Astrocyte (in vitro differentiated cells and primary cell): ENCODE data around the gene SNX21. TPM values are rescaled to one million over a fixed set of nuclear protein-coding genes. Genes with fewer than 3 reads are reported as not detected.

Experiments
- DNase-seq: peaks from one replicate; pipeline ENCODE4 v3.0.0-alpha.2; 2010; ENCODE audit warnings: low read depth
- FAIRE-seq: peaks from 2 replicates; lab custom pipeline; 2011; peaks lifted over from hg19 to GRCh38; lab: Jason Lieb, UNC
- H2AFZ ChIP-seq: 2 replicates; pipeline ENCODE4 v1.6.0; 2012; ENCODE audit warnings: low read depth, low read length, inconsistent platforms
- H3K27ac ChIP-seq: 2 replicates; pipeline ENCODE4 v1.5.1; 2011; ENCODE audit warnings: low read depth, low read length, inconsistent platforms
- H3K27me3 ChIP-seq: 2 replicates; pipeline ENCODE4 v1.6.0; 2011; ENCODE audit warnings: low read length, inconsistent platforms; ENCODE audit not compliant: insufficient read depth
- H3K36me3 ChIP-seq: 2 replicates; pipeline ENCODE4 v1.5.1; 2011; ENCODE audit warnings: low read length, inconsistent platforms; ENCODE audit not compliant: insufficient read depth
- H3K4me1 ChIP-seq: 2 replicates; pipeline ENCODE4 v1.5.1; 2011; ENCODE audit warnings: low read length, inconsistent platforms; ENCODE audit not compliant: insufficient read depth
- H3K4me2 ChIP-seq: 2 replicates; pipeline ENCODE4 v1.6.0; 2012; ENCODE audit warnings: low read length, inconsistent platforms
- H3K4me3 ChIP-seq: 2 replicates; pipeline ENCODE4 v1.5.1; 2011; ENCODE audit warnings: low read depth, mild to moderate bottlenecking, low read length, inconsistent platforms; ENCODE audit not compliant: insufficient read depth
- H3K79me2 ChIP-seq: 2 replicates; pipeline ENCODE4 v1.6.0; 2012; ENCODE audit warnings: mild to moderate bottlenecking, low read length, inconsistent platforms; ENCODE audit not compliant: insufficient read depth
- H3K9ac ChIP-seq: 2 replicates; pipeline ENCODE4 v1.6.0; 2012; ENCODE audit warnings: mild to moderate bottlenecking, low read length, inconsistent platforms
- H3K9me3 ChIP-seq: 2 replicates; pipeline ENCODE4 v1.5.1; 2012; ENCODE audit warnings: low read depth, mild to moderate bottlenecking, low read length, inconsistent platforms; ENCODE audit not compliant: insufficient read depth
- H4K20me1 ChIP-seq: 2 replicates; pipeline ENCODE4 v1.6.0; 2012; ENCODE audit warnings: low read length, inconsistent platforms; ENCODE audit not compliant: insufficient read depth
- H3K27ac Mint-ChIP-seq: one replicate; pipeline ENCODE4 v1.8.0; 2021; ENCODE audit warnings: mild to moderate bottlenecking, mixed read lengths; ENCODE audit not compliant: unreplicated experiment
- H3K27me3 Mint-ChIP-seq: one replicate; pipeline ENCODE4 v1.8.0; 2021; ENCODE audit warnings: low read depth, mixed read lengths; ENCODE audit not compliant: unreplicated experiment
- H3K36me3 Mint-ChIP-seq: one replicate; pipeline ENCODE4 v1.8.0; 2021; ENCODE audit warnings: low read depth, mixed read lengths; ENCODE audit not compliant: unreplicated experiment
- H3K4me1 Mint-ChIP-seq: one replicate; pipeline ENCODE4 v1.8.0; 2021; ENCODE audit warnings: low read depth, mixed read lengths; ENCODE audit not compliant: unreplicated experiment
- H3K4me3 Mint-ChIP-seq: one replicate; pipeline ENCODE4 v1.8.0; 2021; ENCODE audit warnings: mild to moderate bottlenecking, moderate library complexity, mixed read lengths; ENCODE audit not compliant: unreplicated experiment
- H3K9me3 Mint-ChIP-seq: one replicate; pipeline ENCODE4 v1.8.0; 2021; ENCODE audit warnings: mild to moderate bottlenecking, mixed read lengths; ENCODE audit not compliant: unreplicated experiment
- CTCF ChIP-seq: IDR thresholded peaks from 2 replicates; pipeline ENCODE4 v1.5.1; 2011; ENCODE audit warnings: low read depth, mild to moderate bottlenecking, inconsistent platforms, low read length, moderate library complexity; ENCODE audit not compliant: insufficient read depth
- EZH2 ChIP-seq: IDR thresholded peaks from 2 replicates; pipeline ENCODE4 v1.6.1; 2012; ENCODE audit warnings: mild to moderate bottlenecking, low read length, inconsistent platforms; ENCODE audit not compliant: insufficient read depth
- total RNA-seq: library from RNA; stranded (reverse); gene quantifications from 2 replicates; pipeline ENCODE4 v1.2.1, GENCODE V29; 2021

Gene SNX21
- total RNA-seq, 1 donor from 2014 or later, result 13.3 TPM

- TF ChIP-seq CTCF, result no peak
Measured at GRCh38 chr20:45890985-45891983, 57.7 kb downstream of the SNX21 start, which contains the start of the genes CTSA and NEURL2. Gene CTSA, plus strand, starts transcription at chr20:45891335. Its CDS starts 234 bp downstream, at chr20:45891569. Gene NEURL2, minus strand, starts transcription at chr20:45891208. Its CDS starts 217 bp downstream, at chr20:45890991.

GRCh38 chr20:45892049-45892825 lies 58.6 kb downstream of the SNX21 start:
- H3K4me3 Mint-ChIP-seq, result peak overlapping the region; percentile 89
- H4K20me1 ChIP-seq, result peaks cover 28% of the 10 kb centered on the region
- H3K9ac ChIP-seq, result peak overlapping the region; percentile 88
- H3K4me2 ChIP-seq, result peak overlapping the region; percentile 99
- no peak overlapping the region for H3K27ac ChIP-seq
- peaks cover 2% of the 10 kb centered on the region for H3K36me3 ChIP-seq
- DNase-seq (no peak), FAIRE-seq (no peak)
- H3K27ac Mint-ChIP-seq, result peak overlapping the region; percentile 62
- H3K36me3 Mint-ChIP-seq, result peaks cover 19% of the 10 kb centered on the region
- H3K9me3 ChIP-seq, result no peaks in the 10 kb centered on the region
- H3K79me2 ChIP-seq, result peaks cover 16% of the 10 kb centered on the region
- no peaks in the 10 kb centered on the region for H3K9me3 Mint-ChIP-seq
- peak overlapping the region; percentile 94 for H2AFZ ChIP-seq
- H3K4me3 ChIP-seq, result peak overlapping the region; percentile 77
- no peak for TF ChIP-seq EZH2
- peak; percentile 12 for TF ChIP-seq CTCF
- H3K27me3 Mint-ChIP-seq, result no peaks in the 10 kb centered on the region
- peaks cover 9% of the 10 kb centered on the region for H3K4me1 Mint-ChIP-seq
- no peaks in the 10 kb centered on the region for H3K27me3 ChIP-seq
- peaks cover 30% of the 10 kb centered on the region for H3K4me1 ChIP-seq

More at GRCh38 chr20:45890985-45891983, 57.7 kb downstream of the SNX21 start, which contains the start of the genes CTSA and NEURL2:
- peaks cover 30% of the 10 kb centered on the region for H3K4me1 ChIP-seq
- DNase-seq, result peak; percentile 79
- H3K79me2 ChIP-seq, result peaks cover 16% of the 10 kb centered on the region
- no peaks in the 10 kb centered on the region for H3K9me3 ChIP-seq
- no peaks in the 10 kb centered on the region for H3K36me3 ChIP-seq
- H3K4me2 ChIP-seq, result peak within 1 kb of the TSS; percentile 99
- peaks cover 9% of the 10 kb centered on the region for H3K4me1 Mint-ChIP-seq
- H3K4me3 Mint-ChIP-seq, result peak within 1 kb of the TSS; percentile 89
- H4K20me1 ChIP-seq, result peaks cover 28% of the 10 kb centered on the region
- peak within 1 kb of the TSS; percentile 88 for H3K9ac ChIP-seq
- peak within 1 kb of the TSS; percentile 77 for H3K4me3 ChIP-seq
- H3K36me3 Mint-ChIP-seq, result peaks cover 14% of the 10 kb centered on the region
- H3K9me3 Mint-ChIP-seq, result no peaks in the 10 kb centered on the region
- H3K27ac ChIP-seq, result peak within 1 kb of the TSS; percentile 57
- H2AFZ ChIP-seq, result peak within 1 kb of the TSS; percentile 94
- H3K27ac Mint-ChIP-seq, result peak within 1 kb of the TSS; percentile 62
- no peaks in the 10 kb centered on the region for H3K27me3 ChIP-seq
- H3K27me3 Mint-ChIP-seq, result no peaks in the 10 kb centered on the region
- FAIRE-seq, result no peak

Other genes starting within 250 kb of the SNX21 start
- gene WFDC10A, start 204.1 kb upstream of the SNX21 start, total RNA-seq, result not detected in 2 replicates
- gene WFDC9, start 202.5 kb upstream of the SNX21 start, total RNA-seq, result not detected in 2 replicates
- not detected in 2 replicates for gene WFDC11, start 163.6 kb upstream of the SNX21 start, total RNA-seq
- gene WFDC13, start 131.8 kb upstream of the SNX21 start, total RNA-seq, result not detected in 2 replicates
- not detected in 2 replicates for gene WFDC10B, start 128.8 kb upstream of the SNX21 start, total RNA-seq
- gene SPINT4, start 111.5 kb upstream of the SNX21 start, total RNA-seq, result not detected in 2 replicates
- 2.0 and 2.2 TPM in 2 replicates for gene WFDC3, start 41.9 kb upstream of the SNX21 start, total RNA-seq
- gene DNTTIP1, start 41.8 kb upstream of the SNX21 start, total RNA-seq, result 28.1 and 28.7 TPM in 2 replicates
- gene UBE2C, start 21.2 kb upstream of the SNX21 start, total RNA-seq, result 6.2 and 12.3 TPM in 2 replicates
- not detected in 2 replicates for gene TNNC2, start 6.5 kb upstream of the SNX21 start, total RNA-seq
- 22.0 and 22.6 TPM in 2 replicates for gene ACOT8, start 23.6 kb downstream of the SNX21 start, total RNA-seq
- 4.4 and 4.7 TPM in 2 replicates for gene ZSWIM3, start 23.8 kb downstream of the SNX21 start, total RNA-seq
- 9.0 and 9.6 TPM in 2 replicates for gene ZSWIM1, start 47.4 kb downstream of the SNX21 start, total RNA-seq
- gene SPATA25, start 53.8 kb downstream of the SNX21 start, total RNA-seq, result 0.67 and 1.7 TPM in 2 replicates
- gene NEURL2, start 57.4 kb downstream of the SNX21 start, total RNA-seq, result 6.7 and 6.9 TPM in 2 replicates
- gene CTSA, start 57.5 kb downstream of the SNX21 start, total RNA-seq, result 69.0 and 87.5 TPM in 2 replicates
- gene PLTP, start 78.4 kb downstream of the SNX21 start, total RNA-seq, result 162 and 167 TPM in 2 replicates
- 12.9 and 13.0 TPM in 2 replicates for gene PCIF1, start 100.9 kb downstream of the SNX21 start, total RNA-seq
- 18.2 and 18.6 TPM in 2 replicates for gene ZNF335, start 138.4 kb downstream of the SNX21 start, total RNA-seq
- gene MMP9, start 175.1 kb downstream of the SNX21 start, total RNA-seq, result 12.0 and 18.7 TPM in 2 replicates
- gene SLC12A5, start 195.4 kb downstream of the SNX21 start, total RNA-seq, result 14.6 and 15.2 TPM in 2 replicates